Cardiac atrium fibroblast (primary cell): Measurements from ENCODE around the gene ETV3. TPM values are rescaled to one million over a fixed set of nuclear protein-coding genes. Genes with fewer than 3 reads are reported as not detected.

ENCODE experiments used
- total RNA-seq: library from RNA; depleted of rRNA; stranded (reverse); fragments of >200 nt; gene quantifications from 2 replicates; pipeline ENCODE4 v1.2.3, GENCODE V29; 2015

The ETV3 gene
- total RNA-seq = 8.4 and 8.5 TPM in 2 replicates

GRCh38 chr1:157138220-157139051 lies at the start of gene ETV3:
TSS of gene ETV3 (minus strand) at chr1:157138395. CDS start at chr1:157136352, 2,043 bp downstream.

GRCh38 chr1:157099633-157100009 lies 38.6 kb downstream of the ETV3 start, which contains the start of gene ETV3L:
TSS of gene ETV3L (minus strand) at chr1:157099808. CDS start at chr1:157099523, 285 bp downstream.

Other genes with a start within 250 kb of the ETV3 start
- gene PEAR1, start 244.7 kb downstream of the ETV3 start, total RNA-seq = 16.7 and 19.3 TPM in 2 replicates
- gene LRRC71, start 217.8 kb downstream of the ETV3 start, total RNA-seq = not detected in 2 replicates
- gene ARHGEF11, start 92.7 kb downstream of the ETV3 start, total RNA-seq = 17.7 and 21.2 TPM in 2 replicates
- not detected in 2 replicates for gene ETV3L, start 38.6 kb downstream of the ETV3 start, total RNA-seq